ENCODE results near the gene SDK1.

GRCh38 chr7:4211261-4211660 is 910.2 kb downstream of the SDK1 start:
- TF ChIP-seq CREB1 (IDR thresholded peaks at IDR 0.05) (no peak), KDM5A (IDR thresholded peaks at IDR 0.05; ENCODE audit: low read length) (no peak), CTCF (IDR thresholded peaks at IDR 0.05; ENCODE audit: control extremely low read depth in 1 of 3, insufficient read depth in 1 of 3, low read depth in 1 of 3, low read length in 3 of 3) (no peak), POLR2A (IDR thresholded peaks at IDR 0.05; ENCODE audit: control extremely low read depth in 1 of 2, low read depth in 2 of 2, low read length in 2 of 2) (no peak), GABPA (IDR thresholded peaks at IDR 0.05; ENCODE audit: borderline replicate concordance, insufficient read depth, low read length) (no peak), NRF1 (IDR thresholded peaks at IDR 0.05; ENCODE audit: low read depth, low read length) (no peak), MAFK (IDR thresholded peaks at IDR 0.05; ENCODE audit: low read depth, low read length) (no peak)
